ENCODE results near the gene PELO.

The PELO gene

DNA sequence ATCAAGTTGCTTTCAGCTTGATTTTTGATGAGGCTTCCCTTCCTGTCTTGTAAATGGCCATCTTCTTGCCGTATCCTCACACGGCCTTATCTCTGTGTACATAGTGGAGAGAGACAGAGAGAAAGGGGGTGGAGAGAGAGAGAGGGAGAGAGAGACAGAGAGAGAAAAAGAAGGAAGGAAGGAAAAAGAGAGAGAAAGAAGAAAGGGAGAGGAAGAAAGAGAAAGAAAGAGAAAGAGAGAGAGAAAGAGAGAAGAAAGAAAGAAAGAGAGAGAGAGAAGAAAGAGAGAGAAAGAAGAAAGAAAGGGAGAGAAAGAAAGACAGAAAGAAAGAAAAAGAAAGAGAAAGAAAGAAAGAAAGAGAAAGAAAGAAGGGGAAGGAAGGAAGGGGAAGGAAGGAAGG, 46.6 kb downstream of the PELO start:
- FAIRE-seq: no peak

- FAIRE-seq: no peak
Observed at GRCh38 chr5:52837068-52837467, 49.4 kb downstream of the PELO start.

Measured in colon (tissue), 2 donors.